ENCODE measurements around the gene IPCEF1.

DNA sequence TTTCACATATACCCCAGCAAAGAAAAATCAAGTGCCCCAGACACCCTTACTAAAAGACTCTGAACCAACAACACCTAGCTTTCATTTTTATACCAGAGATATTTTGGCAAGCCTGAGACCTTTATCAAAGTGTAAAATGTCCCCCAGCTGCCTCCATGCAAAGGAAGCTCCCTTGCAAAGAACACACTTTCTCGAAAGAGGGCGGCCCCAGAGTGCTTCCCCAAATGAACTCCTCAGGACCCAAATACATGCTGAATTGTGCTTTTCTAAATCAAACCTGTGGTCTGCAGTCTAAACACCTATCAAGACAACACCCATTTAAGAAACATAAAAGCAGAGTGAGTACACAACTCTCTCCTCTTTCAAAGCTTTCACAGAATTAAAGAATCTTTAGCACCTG lies 490 bp downstream of the IPCEF1 start:
- TF ChIP-seq EZH2 (IDR thresholded peaks at IDR 0.05; ENCODE audit: low read depth, low read length, severe bottlenecking) (no peak), POLR2AphosphoS5 (IDR thresholded peaks at IDR 0.05; ENCODE audit: low read depth, low read length) (no peak), RBBP5 (IDR thresholded peaks at IDR 0.05; ENCODE audit: borderline replicate concordance, low read depth, low read length) (no peak), HDAC2 (IDR thresholded peaks at IDR 0.05; ENCODE audit: borderline replicate concordance in 1 of 2, low read depth in 2 of 2, low read length in 2 of 2) (no peak), MAFK (IDR thresholded peaks at IDR 0.05; ENCODE audit: low read depth, low read length) (no peak), JUND (IDR thresholded peaks at IDR 0.05; ENCODE audit: low read length) (no peak), TAF1 (IDR thresholded peaks at IDR 0.05; ENCODE audit: low read depth, low read length) (no peak), GABPA (IDR thresholded peaks at IDR 0.05; ENCODE audit: borderline replicate concordance, insufficient read depth, low read length) (no peak)
- TF ChIP-seq, protein P1, sequence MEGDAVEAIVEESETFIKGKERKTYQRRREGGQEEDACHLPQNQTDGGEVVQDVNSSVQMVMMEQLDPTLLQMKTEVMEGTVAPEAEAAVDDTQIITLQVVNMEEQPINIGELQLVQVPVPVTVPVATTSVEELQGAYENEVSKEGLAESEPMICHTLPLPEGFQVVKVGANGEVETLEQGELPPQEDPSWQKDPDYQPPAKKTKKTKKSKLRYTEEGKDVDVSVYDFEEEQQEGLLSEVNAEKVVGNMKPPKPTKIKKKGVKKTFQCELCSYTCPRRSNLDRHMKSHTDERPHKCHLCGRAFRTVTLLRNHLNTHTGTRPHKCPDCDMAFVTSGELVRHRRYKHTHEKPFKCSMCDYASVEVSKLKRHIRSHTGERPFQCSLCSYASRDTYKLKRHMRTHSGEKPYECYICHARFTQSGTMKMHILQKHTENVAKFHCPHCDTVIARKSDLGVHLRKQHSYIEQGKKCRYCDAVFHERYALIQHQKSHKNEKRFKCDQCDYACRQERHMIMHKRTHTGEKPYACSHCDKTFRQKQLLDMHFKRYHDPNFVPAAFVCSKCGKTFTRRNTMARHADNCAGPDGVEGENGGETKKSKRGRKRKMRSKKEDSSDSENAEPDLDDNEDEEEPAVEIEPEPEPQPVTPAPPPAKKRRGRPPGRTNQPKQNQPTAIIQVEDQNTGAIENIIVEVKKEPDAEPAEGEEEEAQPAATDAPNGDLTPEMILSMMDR (IDR thresholded peaks at IDR 0.05; ENCODE audit: control extremely low read depth in 1 of 3, insufficient read depth in 1 of 3, low read depth in 1 of 3, low read length in 3 of 3) = no peak
- TF ChIP-seq, protein P2, sequence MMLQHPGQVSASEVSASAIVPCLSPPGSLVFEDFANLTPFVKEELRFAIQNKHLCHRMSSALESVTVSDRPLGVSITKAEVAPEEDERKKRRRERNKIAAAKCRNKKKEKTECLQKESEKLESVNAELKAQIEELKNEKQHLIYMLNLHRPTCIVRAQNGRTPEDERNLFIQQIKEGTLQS (IDR thresholded peaks at IDR 0.05; ENCODE audit: insufficient read depth, low read depth, low read length) = no peak
